SU-DHL-6 (cell line): ENCODE data around the gene TGM3.

Experiments
- H2AFZ ChIP-seq: fragments of 200-600 bp; sonication (generic); 2 replicates; pipeline ENCODE4 v1.6.1; 2014; ENCODE audit warnings: low read depth, mild to moderate bottlenecking, moderate library complexity, mixed read lengths, antibody characterized with exemption, low read length; ENCODE audit not compliant: severe bottlenecking
- H3F3A ChIP-seq: fragments of 200-600 bp; shearing (Covaris generic); 2 replicates; pipeline ENCODE4 v1.6.0; 2016; ENCODE audit warnings: antibody characterized with exemption, mild to moderate bottlenecking; ENCODE audit not compliant: insufficient read depth
- H3K27ac ChIP-seq: fragments of 200-600 bp; sonication (generic); 2 replicates; pipeline ENCODE4 v1.5.1; 2016; ENCODE audit warnings: low read depth, mild to moderate bottlenecking, low read length, moderate library complexity, mixed read lengths
- H3K27me3 ChIP-seq: fragments of 200-600 bp; sonication (generic), shearing (Covaris generic); 2 replicates; pipeline ENCODE4 v1.6.0; 2014; ENCODE audit warnings: mild to moderate bottlenecking, low read length
- H3K36me3 ChIP-seq: fragments of 200-600 bp; sonication (generic); 2 replicates; pipeline ENCODE4 v1.6.1; 2014; ENCODE audit warnings: mild to moderate bottlenecking, low read length, mixed read lengths
- H3K4me2 ChIP-seq: fragments of 300-600, 200-600 bp; shearing (Covaris generic), sonication (generic); 2 replicates; pipeline ENCODE4 v1.6.0; 2014; ENCODE audit warnings: low read length, low read depth, mild to moderate bottlenecking; ENCODE audit not compliant: poor library complexity, severe bottlenecking
- H3K4me3 ChIP-seq: fragments of 200-600 bp; sonication (generic); 2 replicates; pipeline ENCODE4 v1.5.1; 2014; ENCODE audit warnings: antibody characterized with exemption, low read length, mild to moderate bottlenecking, mixed read lengths; ENCODE audit not compliant: insufficient read depth, poor library complexity, severe bottlenecking
- H3K79me2 ChIP-seq: fragments of 200-600 bp; sonication (generic); 2 replicates; pipeline ENCODE4 v1.6.1; 2014; ENCODE audit warnings: mild to moderate bottlenecking, low read length, moderate library complexity; ENCODE audit not compliant: insufficient read depth
- H3K9ac ChIP-seq: fragments of 200-600 bp; sonication (generic); 2 replicates; pipeline ENCODE4 v1.7.0; 2014; ENCODE audit warnings: mild to moderate bottlenecking, low read length
- H3K9me2 ChIP-seq: fragments of 200-600 bp; sonication (generic); replicated peaks from 2 replicates; pipeline ENCODE4 v1.6.1; 2014; ENCODE audit warnings: low read length; ENCODE audit not compliant: insufficient read depth
- H3K9me3 ChIP-seq: fragments of 200-600 bp; sonication (generic); 2 replicates; pipeline ENCODE4 v1.6.1; 2014; ENCODE audit warnings: low read length, mixed read lengths; ENCODE audit not compliant: insufficient read depth
- H4K20me1 ChIP-seq: fragments of 200-600 bp; sonication (generic); 2 replicates; pipeline ENCODE4 v1.6.1; 2014; ENCODE audit warnings: low read depth, mild to moderate bottlenecking, antibody characterized with exemption, low read length, moderate library complexity, mixed read lengths
- CTCF ChIP-seq: fragments of 200-600 bp; sonication (generic); IDR thresholded peaks from one replicate; pipeline ENCODE4 v1.5.1; 2017; ENCODE audit warnings: antibody characterized with exemption, mild to moderate bottlenecking, low read length, moderate library complexity; ENCODE audit not compliant: insufficient read depth, poor library complexity, severe bottlenecking
- EZH2phosphoT487 ChIP-seq: fragments of 200-600 bp; sonication (generic), shearing (Covaris generic); conservative IDR thresholded peaks from 2 replicates; pipeline ENCODE4 v1.6.1; 2018; ENCODE audit warnings: mild to moderate bottlenecking, antibody characterized with exemption, low read length, moderate library complexity, mixed read lengths

TGM3 gene

GRCh38 chr20:2381303-2381702 is 85.5 kb downstream of the TGM3 start:
- no peak overlapping the region for H3K4me3 ChIP-seq
- H3K27me3 ChIP-seq, result no peaks in the 10 kb centered on the region
- no peaks in the 10 kb centered on the region for H4K20me1 ChIP-seq
- no peaks in the 10 kb centered on the region for H3F3A ChIP-seq
- no peak overlapping the region for H3K9ac ChIP-seq
- H3K9me3 ChIP-seq, result no peaks in the 10 kb centered on the region
- TF ChIP-seq CTCF (no peak), EZH2phosphoT487 (no peak)
- H3K79me2 ChIP-seq, result no peaks in the 10 kb centered on the region
- H3K9me2 ChIP-seq, result no peaks in the 10 kb centered on the region
- no peak overlapping the region for H3K4me2 ChIP-seq
- no peaks in the 10 kb centered on the region for H3K36me3 ChIP-seq
- H2AFZ ChIP-seq, result no peak overlapping the region
- no peak overlapping the region for H3K27ac ChIP-seq

- peaks cover 6% of the 10 kb centered on the region; the same call in 1 of the 2 replicates for H3K9me3 ChIP-seq
- no peaks in the 10 kb centered on the region for H3F3A ChIP-seq
- no peaks in the 10 kb centered on the region for H3K9me2 ChIP-seq
- H3K79me2 ChIP-seq, result no peaks in the 10 kb centered on the region
- no peaks in the 10 kb centered on the region for H3K27me3 ChIP-seq
- no peak overlapping the region for H3K4me3 ChIP-seq
- H3K36me3 ChIP-seq, result no peaks in the 10 kb centered on the region
- no peak overlapping the region for H3K9ac ChIP-seq
- no peak overlapping the region for H3K27ac ChIP-seq
- H4K20me1 ChIP-seq, result no peaks in the 10 kb centered on the region
- H2AFZ ChIP-seq, result no peak overlapping the region
- H3K4me2 ChIP-seq, result no peak overlapping the region
- TF ChIP-seq EZH2phosphoT487, result no peak
- TF ChIP-seq CTCF, result no peak
These were observed 87.0 kb downstream of the TGM3 start for GRCh38 chr20:2382833-2383232.

GRCh38 chr20:2385026-2385425 is 89.2 kb downstream of the TGM3 start:
- no peak overlapping the region for H3K27ac ChIP-seq
- H3K27me3 ChIP-seq, result no peaks in the 10 kb centered on the region
- H3K4me2 ChIP-seq, result no peak overlapping the region
- peaks cover 8% of the 10 kb centered on the region; the same call in 1 of the 2 replicates for H3K9me3 ChIP-seq
- H3K36me3 ChIP-seq, result no peaks in the 10 kb centered on the region
- H3K9me2 ChIP-seq, result no peaks in the 10 kb centered on the region
- no peak overlapping the region for H3K4me3 ChIP-seq
- TF ChIP-seq CTCF (no peak), EZH2phosphoT487 (no peak)
- no peaks in the 10 kb centered on the region for H3K79me2 ChIP-seq
- no peak overlapping the region for H2AFZ ChIP-seq
- no peaks in the 10 kb centered on the region for H3F3A ChIP-seq
- no peaks in the 10 kb centered on the region for H4K20me1 ChIP-seq
- H3K9ac ChIP-seq, result no peak overlapping the region

DNA sequence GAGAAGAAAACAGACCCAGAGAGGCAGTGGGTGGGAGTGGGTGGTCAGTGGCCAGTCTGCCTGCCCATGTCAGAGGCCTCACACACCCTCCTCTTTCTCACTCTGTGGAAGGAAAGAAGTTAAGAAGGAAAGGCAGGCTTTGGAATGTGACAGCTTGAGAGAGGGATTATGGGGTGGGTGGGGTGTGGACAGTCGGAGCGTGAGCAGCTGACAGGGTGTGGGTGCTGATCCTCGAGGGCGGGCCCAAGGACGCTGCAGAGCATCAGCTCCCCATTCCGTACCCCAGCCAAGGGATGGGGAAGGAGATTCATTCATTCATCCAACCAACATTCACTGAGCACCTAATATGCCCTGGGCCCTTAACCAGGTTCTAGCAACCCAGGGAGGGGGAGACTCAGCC is 89.7 kb downstream of the TGM3 start:
- no peaks in the 10 kb centered on the region for H3K9me2 ChIP-seq
- no peak overlapping the region for H3K27ac ChIP-seq
- H4K20me1 ChIP-seq, result no peaks in the 10 kb centered on the region
- H3K79me2 ChIP-seq, result no peaks in the 10 kb centered on the region
- H3K9ac ChIP-seq, result no peak overlapping the region
- TF ChIP-seq EZH2phosphoT487, result no peak
- TF ChIP-seq CTCF, result no peak
- H3K4me2 ChIP-seq, result no peak overlapping the region
- H3K36me3 ChIP-seq, result no peaks in the 10 kb centered on the region
- peaks cover 8% of the 10 kb centered on the region; the same call in 1 of the 2 replicates for H3K9me3 ChIP-seq
- H3K27me3 ChIP-seq, result no peaks in the 10 kb centered on the region
- no peak overlapping the region for H2AFZ ChIP-seq
- no peaks in the 10 kb centered on the region for H3F3A ChIP-seq
- H3K4me3 ChIP-seq, result no peak overlapping the region
